Neural cell (in vitro differentiated cells): Measurements from ENCODE around the gene MPC2. TPM values are rescaled to one million over a fixed set of nuclear protein-coding genes. Genes with fewer than 3 reads are reported as not detected.

ENCODE experiments used
- H2AFZ ChIP-seq: fragments of 200-600, 300-800 bp; sonication (generic), shearing (Covaris generic); 2 replicates; pipeline ENCODE4 v1.6.0; 2014; ENCODE audit warnings: low read depth, mild to moderate bottlenecking, antibody characterized with exemption, low read length, moderate library complexity
- H3F3A ChIP-seq: fragments of 200-600 bp; shearing (Covaris generic); 2 replicates; pipeline ENCODE4 v1.6.1; 2016; ENCODE audit warnings: mild to moderate bottlenecking, moderate library complexity, mixed read lengths, antibody characterized with exemption, low read length; ENCODE audit not compliant: insufficient read depth, poor library complexity, severe bottlenecking
- H3K27ac ChIP-seq: fragments of 200-600, 300-800 bp; sonication (generic), shearing (Covaris generic); 2 replicates; pipeline ENCODE4 v1.5.1; 2014; ENCODE audit warnings: mild to moderate bottlenecking, low read length, moderate library complexity
- H3K27me3 ChIP-seq: fragments of 300-800, 200-600 bp; sonication (generic), shearing (Covaris generic); 2 replicates; pipeline ENCODE4 v1.6.0; 2014; ENCODE audit warnings: mild to moderate bottlenecking, low read depth, low read length, moderate library complexity; ENCODE audit not compliant: insufficient read depth
- H3K36me3 ChIP-seq: fragments of 300-800, 200-600 bp; sonication (generic), shearing (Covaris generic); 2 replicates; pipeline ENCODE4 v1.5.1; 2014; ENCODE audit warnings: mild to moderate bottlenecking, antibody characterized with exemption, low read length, moderate library complexity; ENCODE audit not compliant: insufficient read depth
- H3K4me2 ChIP-seq: fragments of 300-800, 200-600 bp; sonication (generic), shearing (Covaris generic); 2 replicates; pipeline ENCODE4 v1.6.0; 2014; ENCODE audit warnings: mild to moderate bottlenecking, low read length
- H3K4me3 ChIP-seq: fragments of 300-800, 200-600 bp; sonication (generic), shearing (Covaris generic); 2 replicates; pipeline ENCODE4 v1.5.1; 2014; ENCODE audit warnings: mild to moderate bottlenecking, low read length, moderate library complexity
- H3K79me2 ChIP-seq: fragments of 200-600 bp; shearing (Covaris generic); replicated peaks from 2 replicates; pipeline ENCODE4 v1.6.0; 2014; ENCODE audit warnings: mild to moderate bottlenecking, low read length, moderate library complexity; ENCODE audit not compliant: insufficient read depth
- H3K9ac ChIP-seq: fragments of 300-800, 200-600 bp; sonication (generic), shearing (Covaris generic); 2 replicates; pipeline ENCODE4 v1.6.1; 2016; ENCODE audit warnings: mild to moderate bottlenecking, low read length, mixed read lengths
- H3K9me2 ChIP-seq: fragments of 200-600 bp; shearing (Covaris generic); 2 replicates; pipeline ENCODE4 v1.6.1; 2016; ENCODE audit warnings: mild to moderate bottlenecking, low read length, mixed read lengths; ENCODE audit not compliant: insufficient read depth
- H3K9me3 ChIP-seq: fragments of 200-600, 300-800 bp; sonication (generic), shearing (Covaris generic); 2 replicates; pipeline ENCODE4 v1.6.1; 2016; ENCODE audit warnings: mild to moderate bottlenecking, mixed run types, low read length, moderate library complexity, mixed read lengths
- H4K20me1 ChIP-seq: fragments of 200-600 bp; shearing (Covaris generic); 2 replicates; pipeline ENCODE4 v1.6.1; 2016; ENCODE audit warnings: mild to moderate bottlenecking, mixed run types; ENCODE audit not compliant: insufficient read depth
- CTCF ChIP-seq: fragments of 450-650 bp; IDR thresholded peaks from 2 replicates; pipeline ENCODE4 v1.5.1; 2014; ENCODE audit warnings: antibody characterized with exemption, mild to moderate bottlenecking, moderate library complexity; ENCODE audit not compliant: poor library complexity, severe bottlenecking
- POLR2AphosphoS5 ChIP-seq: IDR thresholded peaks from 2 replicates; pipeline ENCODE4 v1.6.1; 2012
- RAD21 ChIP-seq: fragments of 450-650 bp; conservative IDR thresholded peaks from 2 replicates; pipeline ENCODE4 v1.6.1; 2014; ENCODE audit warnings: antibody characterized with exemption, mild to moderate bottlenecking, moderate library complexity
- REST ChIP-seq: IDR thresholded peaks from 2 replicates; pipeline ENCODE4 v1.6.1; 2012; ENCODE audit warnings: borderline replicate concordance
- SMC3 ChIP-seq: fragments of 450-650 bp; conservative IDR thresholded peaks from 2 replicates; pipeline ENCODE4 v1.6.1; 2014; ENCODE audit warnings: antibody characterized with exemption, mild to moderate bottlenecking, moderate library complexity; ENCODE audit not compliant: poor library complexity
- polyA plus RNA-seq: library from polyadenylated mRNA; depleted of rRNA; stranded (reverse); fragments of >200 nt; gene quantifications from 2 replicates; pipeline ENCODE4 v1.2.3, GENCODE V29; 2014

The MPC2 gene
- polyA plus RNA-seq, 1 donor from 2014 or later = 104 TPM

GRCh38 chr1:167899253-167899681 is 37.6 kb downstream of the MPC2 start:
- Histone ChIP-seq H2AFZ (no peak overlapping the region), H3K27ac (no peak overlapping the region), H3K9ac (no peak overlapping the region), H4K20me1 (no peaks in the 10 kb centered on the region), H3K4me2 (no peak overlapping the region), H3F3A (no peaks in the 10 kb centered on the region), H3K9me2 (no peaks in the 10 kb centered on the region), H3K27me3 (no peaks in the 10 kb centered on the region), H3K79me2 (no peaks in the 10 kb centered on the region), H3K36me3 (no peaks in the 10 kb centered on the region), H3K4me3 (no peak overlapping the region), H3K9me3 (no peaks in the 10 kb centered on the region)
- TF ChIP-seq SMC3 (no peak), CTCF (no peak), REST (no peak), RAD21 (no peak), POLR2AphosphoS5 (no peak)

- Histone ChIP-seq H3K36me3 (no peaks in the 10 kb centered on the region), H2AFZ (no peak overlapping the region), H3K4me2 (no peak overlapping the region), H3K27ac (no peak overlapping the region), H3K9ac (no peak overlapping the region), H3K9me2 (no peaks in the 10 kb centered on the region), H3F3A (no peaks in the 10 kb centered on the region), H3K79me2 (no peaks in the 10 kb centered on the region), H3K4me3 (no peak overlapping the region), H3K9me3 (no peaks in the 10 kb centered on the region), H4K20me1 (no peaks in the 10 kb centered on the region), H3K27me3 (no peaks in the 10 kb centered on the region)
- TF ChIP-seq RAD21 = no peak
- no peak for TF ChIP-seq REST
- no peak for TF ChIP-seq POLR2AphosphoS5
- no peak for TF ChIP-seq SMC3
Measured at GRCh38 chr1:167898578-167899222, 38.2 kb downstream of the MPC2 start.
